Thyroid gland (tissue), 4 donors: Measurements from ENCODE around the gene CDADC1. TPM values are rescaled to one million over a fixed set of nuclear protein-coding genes. Genes with fewer than 3 reads are reported as not detected.

Source experiments
- DNase-seq, 2 donors: peaks; one replicate each; pipeline ENCODE4 v3.0.0-alpha.2; 2019
- H3K27ac ChIP-seq, 3 donors: fragments of 200-600 bp; sonication (generic); 1 replicate in 2 of 3; 2 replicates in 1 of 3; pipeline ENCODE4 v1.5.1; 2016 to 2019; ENCODE audit warnings: mild to moderate bottlenecking in 1 of 3, moderate library complexity in 1 of 3
- H3K27me3 ChIP-seq: fragments of 200-600 bp; sonication (generic); one replicate; pipeline ENCODE4 v1.5.1; 2019
- H3K36me3 ChIP-seq, 2 donors: fragments of 200-600 bp; sonication (generic); one replicate each; pipeline ENCODE4 v1.5.1; 2016 to 2019
- H3K4me1 ChIP-seq, 2 donors: fragments of 200-600 bp; sonication (generic); one replicate each; pipeline ENCODE4 v1.5.1; 2017 to 2019
- H3K4me3 ChIP-seq, 3 donors: fragments of 200-600 bp; sonication (generic); replicated peaks in 1 of 3; 1 replicate in 2 of 3; 2 replicates in 1 of 3; pipeline ENCODE4 v1.5.1; 2016; ENCODE audit warnings: mild to moderate bottlenecking in 1 of 3
- H3K9me3 ChIP-seq: fragments of 200-600 bp; sonication (generic); one replicate; pipeline ENCODE4 v1.5.1; 2017
- POLR2A ChIP-seq, 2 donors: fragments of 450-650 bp; IDR thresholded peaks; one replicate each; pipeline ENCODE4 v1.6.1; 2017; ENCODE audit warnings: antibody characterized with exemption in 2 of 2, mild to moderate bottlenecking in 2 of 2, moderate library complexity in 1 of 2
- WGBS, 2 donors: methylation state at CpG; one replicate each; pipeline ENCODE4 v1.1.5; 2017; 5-methylcytosine and 5-hydroxymethylcytosine counted together
- intact Hi-C: fragments of 100-400 bp; cut with DNase I; formaldehyde crosslinking; loops from one replicate; pipeline ENCODE4 v1.15.1; 2023
- total RNA-seq, 4 donors: library from RNA; depleted of rRNA; stranded (reverse); fragments of >200 nt; gene quantifications; one replicate each; pipeline ENCODE4 v1.2.3, GENCODE V29; 2016
- TF ChIP-seq, protein P1 (sequence below), 6 experiments: fragments of 200-600 bp in 3 of 6; fragments of 450-650 bp in 3 of 6; sonication (generic) in 3 of 6; IDR thresholded peaks; one replicate each; pipeline ENCODE4 v1.5.1; 2016 to 2019; ENCODE audit warnings: antibody characterized with exemption in 6 of 6, mild to moderate bottlenecking in 2 of 6, inconsistent platforms in 1 of 6, moderate library complexity in 1 of 6

CDADC1 gene
- total RNA-seq, 4 donors from 2014 or later = 14.0 to 75.9 (median 18.7) TPM

GRCh38 chr13:49272296-49272695 is 24.6 kb downstream of the CDADC1 start:
- TF ChIP-seq, protein P1, sequence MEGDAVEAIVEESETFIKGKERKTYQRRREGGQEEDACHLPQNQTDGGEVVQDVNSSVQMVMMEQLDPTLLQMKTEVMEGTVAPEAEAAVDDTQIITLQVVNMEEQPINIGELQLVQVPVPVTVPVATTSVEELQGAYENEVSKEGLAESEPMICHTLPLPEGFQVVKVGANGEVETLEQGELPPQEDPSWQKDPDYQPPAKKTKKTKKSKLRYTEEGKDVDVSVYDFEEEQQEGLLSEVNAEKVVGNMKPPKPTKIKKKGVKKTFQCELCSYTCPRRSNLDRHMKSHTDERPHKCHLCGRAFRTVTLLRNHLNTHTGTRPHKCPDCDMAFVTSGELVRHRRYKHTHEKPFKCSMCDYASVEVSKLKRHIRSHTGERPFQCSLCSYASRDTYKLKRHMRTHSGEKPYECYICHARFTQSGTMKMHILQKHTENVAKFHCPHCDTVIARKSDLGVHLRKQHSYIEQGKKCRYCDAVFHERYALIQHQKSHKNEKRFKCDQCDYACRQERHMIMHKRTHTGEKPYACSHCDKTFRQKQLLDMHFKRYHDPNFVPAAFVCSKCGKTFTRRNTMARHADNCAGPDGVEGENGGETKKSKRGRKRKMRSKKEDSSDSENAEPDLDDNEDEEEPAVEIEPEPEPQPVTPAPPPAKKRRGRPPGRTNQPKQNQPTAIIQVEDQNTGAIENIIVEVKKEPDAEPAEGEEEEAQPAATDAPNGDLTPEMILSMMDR (IDR thresholded peaks at IDR 0.05) = no peak
- TF ChIP-seq POLR2A (IDR thresholded peaks at IDR 0.05) = no peak
- Histone ChIP-seq H3K9me3 (no peaks in the 10 kb centered on the region), H3K36me3 (peaks cover 7 to 8% of the 10 kb centered on the region in 2 donors), H3K27me3 (no peaks in the 10 kb centered on the region), H3K27ac (peak overlapping the region; percentile 36 to 77 (median 72)), H3K4me3 (no peak overlapping the region), H3K4me1 (peaks cover 12 to 21% of the 10 kb centered on the region in 2 donors)
- DNase-seq = no peak
- intact Hi-C loops = no loop called here
- 71% methylated on average over 2 of the region's 2 CpGs for WGBS, 2 donors

- intact Hi-C loops = no loop called here
- no peak for DNase-seq
- Histone ChIP-seq H3K9me3 (no peaks in the 10 kb centered on the region), H3K4me1 (peaks cover 0 to 4% of the 10 kb centered on the region in 2 donors), H3K27ac (peak overlapping the region in 1 of 3 donors; percentile 25), H3K36me3 (peaks cover 0 to 3% of the 10 kb centered on the region in 2 donors), H3K27me3 (no peaks in the 10 kb centered on the region), H3K4me3 (no peak overlapping the region)
- 93 to 97% methylated on average over 2 of the region's 2 CpGs for WGBS, 2 donors
- TF ChIP-seq, protein P1 (IDR thresholded peaks at IDR 0.05) = no peak
- TF ChIP-seq POLR2A (IDR thresholded peaks at IDR 0.05) = no peak
Observed at GRCh38 chr13:49278211-49278610, 30.5 kb downstream of the CDADC1 start.

- WGBS, 2 donors = 75 to 77% methylated on average over 5 of the region's 5 CpGs
- intact Hi-C loops = no loop called here
- Histone ChIP-seq H3K4me1 (peaks cover 0 to 4% of the 10 kb centered on the region in 2 donors), H3K36me3 (peaks cover 0 to 3% of the 10 kb centered on the region in 2 donors), H3K9me3 (no peaks in the 10 kb centered on the region), H3K4me3 (no peak overlapping the region), H3K27ac (no peak overlapping the region), H3K27me3 (no peaks in the 10 kb centered on the region)
- no peak for DNase-seq
- no peak for TF ChIP-seq POLR2A (IDR thresholded peaks at IDR 0.05)
- TF ChIP-seq, protein P1 (IDR thresholded peaks at IDR 0.05) = no peak
Observed at GRCh38 chr13:49279112-49279511, 31.4 kb downstream of the CDADC1 start.

- Histone ChIP-seq H3K4me3 (no peak overlapping the region), H3K27ac (peak overlapping the region in 1 of 3 donors; percentile 58), H3K9me3 (no peaks in the 10 kb centered on the region), H3K36me3 (peaks cover 0 to 3% of the 10 kb centered on the region in 2 donors), H3K4me1 (peaks cover 0 to 4% of the 10 kb centered on the region in 2 donors), H3K27me3 (no peaks in the 10 kb centered on the region)
- DNase-seq = no peak
- intact Hi-C loops = loop anchor here (5.0 kb wide), 1 partner anchor 303 kb away; the partner anchor contains the start of gene FNDC3A
- TF ChIP-seq POLR2A (IDR thresholded peaks at IDR 0.05) = no peak
- TF ChIP-seq, protein P1 (IDR thresholded peaks at IDR 0.05) = no peak
Observed at GRCh38 chr13:49279885-49280284, 32.2 kb downstream of the CDADC1 start.

DNA sequence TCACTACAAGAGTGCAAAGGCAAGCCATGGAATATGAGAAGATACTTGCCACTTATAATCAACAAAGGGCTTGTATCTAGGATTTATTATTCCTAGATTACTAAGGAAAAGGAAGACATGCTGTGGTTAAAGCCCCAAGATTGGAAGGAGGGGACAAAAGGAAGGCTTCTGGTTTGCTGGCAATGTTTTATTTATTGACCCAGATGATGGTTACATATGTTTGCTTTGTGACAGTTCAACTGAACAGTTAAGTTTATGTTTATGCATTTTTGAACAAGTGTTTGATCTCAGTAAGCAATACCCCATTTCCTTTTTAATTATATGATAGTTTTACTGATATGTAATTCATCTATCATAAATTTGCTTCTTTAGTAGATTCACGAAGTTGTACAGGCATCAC is 40.3 kb downstream of the CDADC1 start:
- intact Hi-C loops = no loop called here
- Histone ChIP-seq H3K4me1 (peaks cover 8 to 10% of the 10 kb centered on the region in 2 donors), H3K27ac (no peak overlapping the region), H3K27me3 (no peaks in the 10 kb centered on the region), H3K4me3 (no peak overlapping the region), H3K9me3 (no peaks in the 10 kb centered on the region), H3K36me3 (peaks cover 0 to 6% of the 10 kb centered on the region in 2 donors)
- 81 to 97% methylated on average over 1 of the region's 1 CpG for WGBS, 2 donors
- TF ChIP-seq, protein P1 (IDR thresholded peaks at IDR 0.05) = no peak
- TF ChIP-seq POLR2A (IDR thresholded peaks at IDR 0.05) = no peak
- DNase-seq = no peak
